GM18873 (cell line): ENCODE results near the gene CCDC141.
"Not testable (repeated sequence)": the region's sequence is repeated elsewhere in the genome, so short reads cannot be mapped to it uniquely, and the experiment has no call there.

ENCODE experiments used
- ATAC-seq: cut with Tn5 transposase; IDR thresholded peaks from one replicate; pipeline ENCODE4 v1.9.1; 2021; ENCODE audit warnings: mild to moderate bottlenecking, moderate library complexity, moderate number of reproducible peaks; ENCODE audit not compliant: unreplicated experiment, low FRiP score

The CCDC141 gene, protein sequence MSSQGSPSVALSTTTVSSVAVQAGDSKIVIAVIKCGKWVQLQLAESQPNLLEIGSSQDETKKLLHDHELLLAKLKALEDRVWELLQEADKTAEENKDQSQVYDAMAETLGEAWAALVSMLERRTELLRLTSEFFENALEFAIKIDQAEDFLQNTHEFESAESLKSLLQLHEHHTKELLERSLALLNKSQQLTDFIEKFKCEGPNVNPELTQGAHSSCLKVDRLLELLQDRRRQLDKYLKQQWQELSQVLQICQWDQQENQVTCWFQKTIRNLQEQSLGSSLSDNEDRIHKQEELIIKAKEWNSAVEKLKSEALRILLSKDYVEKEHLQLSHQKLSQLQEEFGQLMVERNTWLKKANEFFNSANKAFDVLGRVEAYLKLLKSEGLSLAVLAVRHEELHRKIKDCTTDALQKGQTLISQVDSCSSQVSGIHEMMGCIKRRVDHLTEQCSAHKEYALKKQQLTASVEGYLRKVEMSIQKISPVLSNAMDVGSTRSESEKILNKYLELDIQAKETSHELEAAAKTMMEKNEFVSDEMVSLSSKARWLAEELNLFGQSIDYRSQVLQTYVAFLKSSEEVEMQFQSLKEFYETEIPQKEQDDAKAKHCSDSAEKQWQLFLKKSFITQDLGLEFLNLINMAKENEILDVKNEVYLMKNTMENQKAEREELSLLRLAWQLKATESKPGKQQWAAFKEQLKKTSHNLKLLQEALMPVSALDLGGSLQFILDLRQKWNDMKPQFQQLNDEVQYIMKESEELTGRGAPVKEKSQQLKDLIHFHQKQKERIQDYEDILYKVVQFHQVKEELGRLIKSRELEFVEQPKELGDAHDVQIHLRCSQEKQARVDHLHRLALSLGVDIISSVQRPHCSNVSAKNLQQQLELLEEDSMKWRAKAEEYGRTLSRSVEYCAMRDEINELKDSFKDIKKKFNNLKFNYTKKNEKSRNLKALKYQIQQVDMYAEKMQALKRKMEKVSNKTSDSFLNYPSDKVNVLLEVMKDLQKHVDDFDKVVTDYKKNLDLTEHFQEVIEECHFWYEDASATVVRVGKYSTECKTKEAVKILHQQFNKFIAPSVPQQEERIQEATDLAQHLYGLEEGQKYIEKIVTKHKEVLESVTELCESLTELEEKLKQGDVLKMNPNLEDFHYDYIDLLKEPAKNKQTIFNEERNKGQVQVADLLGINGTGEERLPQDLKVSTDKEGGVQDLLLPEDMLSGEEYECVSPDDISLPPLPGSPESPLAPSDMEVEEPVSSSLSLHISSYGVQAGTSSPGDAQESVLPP (N-terminal part only)

GRCh38 chr2:179049546-179050311, at the start of gene CCDC141:
CCDC141 (minus strand) TSS chr2:179050137; CDS start chr2:179049941, 196 bp downstream.
- ATAC-seq = peak; percentile 46

DNA sequence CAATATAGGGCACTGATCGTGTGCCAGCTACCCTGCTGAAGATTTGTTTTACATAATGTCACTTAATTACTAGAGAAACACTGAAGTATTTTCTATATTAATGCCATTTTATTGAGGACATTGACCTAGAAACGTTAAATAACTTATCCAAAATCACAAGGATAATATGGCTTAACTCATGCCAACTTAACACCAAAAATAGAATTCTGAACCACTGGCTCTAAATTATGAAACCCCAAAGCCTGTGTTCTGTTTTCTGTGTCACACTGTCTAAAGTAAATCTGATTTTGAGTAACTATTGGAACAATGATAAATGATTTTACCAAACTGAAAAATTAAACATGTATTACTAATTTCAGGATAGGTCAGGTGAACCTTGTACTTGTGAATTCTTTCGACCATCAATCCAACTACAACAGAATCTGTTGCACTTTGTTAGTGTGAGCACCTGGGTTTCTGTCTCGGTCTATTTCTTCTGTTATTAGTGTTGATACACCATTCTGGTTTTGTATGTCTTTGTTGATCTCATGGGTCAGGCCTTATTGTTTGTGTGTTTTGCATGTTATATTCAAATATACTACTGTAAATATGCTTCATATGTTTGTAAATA, 48.2 kb upstream of the CCDC141 start:
- ATAC-seq = peak; percentile 60

GRCh38 chr2:179097131-179097530, 47.2 kb upstream of the CCDC141 start:
- ATAC-seq = no peak

DNA sequence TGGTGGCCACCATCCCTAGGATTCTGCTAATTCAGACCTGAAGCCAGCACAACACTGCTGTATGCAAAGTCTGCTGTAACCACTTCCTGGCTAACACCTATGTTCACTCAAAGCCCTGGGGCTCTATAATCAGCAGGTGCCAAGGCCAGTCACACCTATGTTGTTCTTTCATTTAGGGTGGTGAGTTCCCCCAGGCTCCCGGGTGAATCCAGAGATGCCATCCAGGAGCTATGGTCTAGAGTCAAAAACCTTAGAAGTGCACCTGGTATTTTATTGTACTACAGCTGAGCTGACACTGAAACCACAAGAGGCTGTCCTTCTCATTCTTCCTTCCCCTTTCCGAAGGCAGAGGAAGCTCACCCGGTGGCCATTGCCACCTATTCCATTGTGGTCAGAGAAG, 46.2 kb upstream of the CCDC141 start:
- ATAC-seq = peak; percentile 92

GRCh38 chr2:179092912-179093311, 43.0 kb upstream of the CCDC141 start:
- not testable (repeated sequence) for ATAC-seq

- ATAC-seq = no peak
Measured at GRCh38 chr2:179082697-179083096, 32.8 kb upstream of the CCDC141 start.

DNA sequence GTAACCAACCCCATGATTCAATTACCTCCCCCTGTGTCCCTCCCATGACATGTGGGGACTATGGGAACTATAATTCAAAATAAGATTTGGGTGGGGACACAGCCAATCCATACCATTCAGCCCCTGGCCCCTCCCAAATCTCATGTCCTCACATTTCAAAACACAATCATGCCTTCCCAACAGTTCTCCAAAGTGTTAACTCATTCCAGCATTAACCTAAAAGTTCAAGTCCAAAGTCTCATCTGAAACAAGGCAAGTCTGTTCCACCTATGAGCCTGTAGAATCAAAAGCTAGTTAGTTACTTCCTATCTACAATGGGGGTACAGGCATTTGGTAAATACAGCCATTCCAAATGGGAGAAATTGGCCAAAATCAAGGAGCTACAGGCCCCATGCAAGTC, 32.0 kb upstream of the CCDC141 start:
- no peak for ATAC-seq

DNA sequence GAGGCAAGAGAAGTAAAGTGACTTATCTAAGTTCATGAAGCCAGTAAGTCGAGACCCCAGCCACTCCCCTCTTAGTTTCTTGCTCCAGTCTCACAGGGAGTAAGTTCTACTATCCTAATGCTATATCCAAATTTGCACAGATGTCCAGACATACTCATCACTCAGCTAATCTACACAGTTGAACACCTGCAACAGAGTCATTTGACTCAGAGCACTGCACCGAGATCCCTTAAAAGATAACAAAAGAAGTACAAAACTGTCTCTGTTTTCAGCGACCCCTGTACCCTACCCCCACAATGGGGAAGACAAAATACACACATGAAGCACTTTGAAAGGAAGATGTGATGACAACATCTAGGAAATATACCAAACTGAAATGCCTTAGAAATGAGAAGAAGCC, 22.6 kb upstream of the CCDC141 start:
- ATAC-seq = no peak

- no peak for ATAC-seq
Measured at GRCh38 chr2:179071810-179072355, 21.9 kb upstream of the CCDC141 start.

GRCh38 chr2:179070895-179071294, 21.0 kb upstream of the CCDC141 start:
- no peak for ATAC-seq

GRCh38 chr2:179069685-179070084, 19.7 kb upstream of the CCDC141 start:
- ATAC-seq = no peak

- ATAC-seq = no peak
Measured at GRCh38 chr2:179068991-179069643, 19.2 kb upstream of the CCDC141 start.

GRCh38 chr2:179059026-179059700, 9.2 kb upstream of the CCDC141 start:
- ATAC-seq = no peak

- ATAC-seq = no peak
Measured at GRCh38 chr2:179057737-179058136, 7.8 kb upstream of the CCDC141 start.

GRCh38 chr2:179053568-179053967, 3.6 kb upstream of the CCDC141 start:
- ATAC-seq = not testable (repeated sequence)

- no peak for ATAC-seq
Measured at GRCh38 chr2:179051250-179051649, 1.3 kb upstream of the CCDC141 start.

DNA sequence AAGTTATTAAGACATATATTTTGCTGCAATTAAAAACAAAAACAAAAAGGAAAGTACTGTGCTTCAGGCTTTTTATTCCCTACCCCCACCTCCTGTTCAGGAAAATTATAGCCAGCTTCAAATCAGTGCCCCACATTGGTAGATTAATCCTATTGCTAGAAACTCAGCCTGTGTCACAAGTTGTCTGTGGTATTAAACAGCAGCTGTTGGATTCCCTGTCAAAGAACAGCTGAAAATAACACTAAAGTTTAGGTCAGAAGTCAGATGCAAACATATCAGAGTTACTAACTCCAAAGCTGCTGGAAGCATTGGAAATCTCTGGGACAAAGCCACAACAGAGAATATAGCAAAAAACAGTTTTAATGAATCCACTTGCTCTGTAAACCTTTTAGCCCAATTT, 818 bp upstream of the CCDC141 start:
- no peak for ATAC-seq

DNA sequence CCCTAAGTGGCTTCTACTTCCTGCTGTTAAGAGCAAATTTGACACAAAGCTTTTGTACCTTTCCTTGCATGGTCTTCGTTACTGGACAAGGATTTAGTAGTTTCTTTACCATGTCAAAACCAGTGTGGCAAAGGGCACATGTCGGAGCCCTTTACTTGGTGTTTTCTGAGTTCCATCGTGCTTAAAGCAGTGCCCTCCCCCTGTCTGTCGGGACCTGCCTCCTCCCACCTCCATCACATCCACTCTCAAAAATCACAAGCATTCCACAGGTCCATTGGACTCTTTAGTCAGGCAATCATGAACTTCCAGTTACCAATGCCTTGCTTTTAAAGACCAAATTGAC, 763 bp downstream of the CCDC141 start:
- peak; percentile 37 for ATAC-seq
